Activated naive CD8-positive, alpha-beta T cell treated with anti-CD3 and anti-CD28 coated beads, Interleukin-2, amount 50 U/mL, for 24 hours (primary cell): ENCODE data around the gene ANKRD29.

Experiments
- ATAC-seq: fragments of 150-1000 bp; cut with Tn5 transposase; one replicate; pipeline ENCODE4 v1.10.0; 2021
- DNase-seq: peaks from one replicate; pipeline ENCODE4 v3.0.0; 2021
- H3K27ac Mint-ChIP-seq: one replicate; pipeline ENCODE4 v1.8.0; 2021; ENCODE audit warnings: mild to moderate bottlenecking, mixed read lengths
- H3K27me3 Mint-ChIP-seq: one replicate; pipeline ENCODE4 v1.8.0; 2021; ENCODE audit warnings: mixed read lengths
- H3K36me3 Mint-ChIP-seq: one replicate; pipeline ENCODE4 v1.8.0; 2021; ENCODE audit warnings: low read depth, mixed read lengths
- H3K4me1 Mint-ChIP-seq: one replicate; pipeline ENCODE4 v1.8.0; 2021; ENCODE audit warnings: mixed read lengths
- H3K4me3 Mint-ChIP-seq: one replicate; pipeline ENCODE4 v1.8.0; 2021; ENCODE audit warnings: mild to moderate bottlenecking, moderate library complexity, mixed read lengths
- H3K9me3 Mint-ChIP-seq: one replicate; pipeline ENCODE4 v1.8.0; 2021; ENCODE audit warnings: mixed read lengths

The ANKRD29 gene

DNA sequence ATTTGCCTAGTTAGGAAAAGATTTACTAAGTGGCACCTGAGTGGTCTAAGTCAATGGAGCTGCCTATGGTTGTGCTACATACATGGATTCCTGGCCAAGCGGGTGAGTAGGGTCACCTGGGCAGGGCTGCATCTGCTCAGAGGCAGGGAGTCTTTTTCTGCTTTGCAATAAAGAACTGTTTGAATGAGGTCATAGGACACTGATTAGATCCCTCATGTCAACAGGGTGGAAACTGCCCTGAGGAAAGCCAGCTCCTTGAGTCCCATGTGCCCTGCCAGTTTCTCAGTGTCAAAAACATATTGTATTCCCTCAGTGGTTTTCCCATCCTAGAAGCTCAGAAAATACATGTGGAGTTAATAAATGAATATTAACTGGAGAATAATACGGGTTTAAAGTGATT, 31.1 kb upstream of the ANKRD29 start:
- DNase-seq (no peak), ATAC-seq (no peak)
- no peak overlapping the region for H3K4me3 Mint-ChIP-seq
- no peaks in the 10 kb centered on the region for H3K36me3 Mint-ChIP-seq
- peaks cover 7% of the 10 kb centered on the region for H3K4me1 Mint-ChIP-seq
- H3K27me3 Mint-ChIP-seq = peaks cover 14% of the 10 kb centered on the region
- no peak overlapping the region for H3K27ac Mint-ChIP-seq
- H3K9me3 Mint-ChIP-seq = no peaks in the 10 kb centered on the region

DNA sequence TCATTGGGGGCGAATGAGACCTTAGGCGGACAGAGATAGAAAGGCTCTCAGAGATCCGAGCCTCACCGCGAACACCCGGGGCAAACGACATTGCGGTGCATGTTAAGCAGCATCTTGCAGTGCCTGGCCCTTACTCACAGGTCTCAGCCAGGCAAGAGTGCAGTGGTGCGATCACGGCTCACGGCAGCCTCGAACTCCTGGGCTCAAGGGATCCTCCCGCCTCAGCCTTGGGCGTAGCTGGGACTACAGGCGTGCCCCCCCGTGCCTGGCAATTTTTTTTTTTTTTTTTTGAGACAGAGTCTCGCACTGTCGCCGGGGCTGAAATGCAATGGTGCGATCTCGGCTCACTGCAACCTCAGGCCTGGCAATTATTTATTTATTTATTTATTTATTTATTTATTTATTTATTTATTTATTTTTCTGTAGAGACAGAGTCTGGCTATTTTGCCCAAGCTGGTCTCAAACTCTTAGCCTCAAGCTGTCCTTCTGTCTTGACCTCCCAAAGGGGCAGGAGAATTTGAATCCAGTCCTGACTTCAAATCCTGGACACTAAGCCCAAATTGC, 27.9 kb upstream of the ANKRD29 start:
- no peaks in the 10 kb centered on the region for H3K36me3 Mint-ChIP-seq
- no peak for DNase-seq
- peaks cover 39% of the 10 kb centered on the region for H3K27me3 Mint-ChIP-seq
- H3K4me1 Mint-ChIP-seq = peaks cover 10% of the 10 kb centered on the region
- no peak for ATAC-seq
- peak overlapping the region; percentile 34 for H3K4me3 Mint-ChIP-seq
- H3K9me3 Mint-ChIP-seq = no peaks in the 10 kb centered on the region
- no peak overlapping the region for H3K27ac Mint-ChIP-seq

DNA sequence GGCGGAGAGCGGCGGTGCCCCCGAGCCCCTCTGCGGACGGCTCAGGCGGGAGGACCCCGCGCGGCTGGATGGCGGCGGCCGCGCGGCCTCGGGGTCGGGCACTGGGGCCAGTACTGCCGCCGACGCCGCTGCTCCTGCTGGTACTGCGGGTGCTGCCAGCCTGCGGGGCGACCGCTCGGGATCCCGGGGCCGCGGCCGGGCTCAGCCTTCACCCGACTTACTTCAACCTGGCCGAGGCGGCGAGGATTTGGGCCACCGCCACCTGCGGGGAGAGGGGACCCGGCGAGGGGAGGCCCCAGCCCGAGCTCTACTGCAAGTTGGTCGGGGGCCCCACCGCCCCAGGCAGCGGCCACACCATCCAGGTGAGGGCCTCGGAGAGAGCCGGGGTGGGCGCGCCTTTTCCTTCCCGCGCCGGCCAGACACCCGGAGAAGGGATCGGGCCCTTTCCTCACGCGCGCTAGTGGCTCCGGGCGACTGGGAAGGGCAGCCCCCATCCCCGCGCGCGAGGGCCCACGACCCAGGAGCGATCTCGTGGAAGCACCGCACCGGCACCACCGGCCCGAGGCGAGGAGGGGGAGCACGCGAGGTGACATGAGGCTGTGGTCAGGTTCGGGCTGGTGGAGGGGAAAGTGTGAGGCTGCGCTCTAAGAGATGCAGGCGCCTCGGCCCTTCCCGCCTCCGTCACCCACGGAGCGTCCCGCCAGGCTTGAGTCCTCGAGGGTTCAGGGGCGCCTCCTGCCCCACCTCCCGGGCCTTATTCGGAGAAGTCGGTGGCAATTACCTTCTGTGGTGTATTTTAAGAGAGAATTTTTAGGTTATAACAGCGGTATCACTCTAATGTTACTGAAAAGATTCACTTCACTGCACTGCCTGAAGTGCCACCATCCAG, 27.1 kb upstream of the ANKRD29 start:
- no peaks in the 10 kb centered on the region for H3K36me3 Mint-ChIP-seq
- H3K27me3 Mint-ChIP-seq = peaks cover 39% of the 10 kb centered on the region
- H3K4me3 Mint-ChIP-seq = peak overlapping the region; percentile 34

DNA sequence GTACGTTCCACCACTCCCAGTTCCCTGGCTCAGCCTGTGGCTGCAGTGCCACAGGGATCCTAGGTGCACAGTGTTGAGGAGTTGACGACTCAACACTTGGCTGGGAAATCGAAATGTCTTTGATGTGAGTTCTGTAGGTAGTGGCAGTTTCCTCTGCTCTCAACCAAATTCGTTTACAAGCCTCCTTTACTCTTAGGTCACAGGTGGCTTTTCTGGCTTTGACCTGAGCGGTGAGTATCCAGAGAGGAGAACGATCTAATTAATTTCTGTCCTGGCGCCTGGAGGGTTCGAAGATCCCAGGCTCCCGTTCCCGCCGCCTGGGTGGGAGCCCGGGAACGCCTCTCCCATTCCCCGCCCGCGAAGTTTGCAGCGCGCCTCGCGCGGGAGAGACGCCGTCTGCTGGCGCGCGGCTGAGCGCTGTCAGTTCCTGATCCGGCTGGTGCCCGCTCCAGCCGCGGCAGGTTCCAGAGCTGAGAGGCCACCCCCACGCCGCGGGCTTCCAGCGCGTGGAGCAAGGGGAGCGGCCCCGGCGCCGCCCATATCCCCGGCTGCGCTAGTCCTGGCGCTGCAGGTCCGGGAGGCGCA, 26.4 kb upstream of the ANKRD29 start, which contains the start of gene LAMA3:
TSS of gene LAMA3 (plus strand) at position 423 of the 585 bp plus-strand sequence. CDS start 231 bp downstream, outside the sequence.
- H3K27me3 Mint-ChIP-seq = peaks cover 43% of the 10 kb centered on the region

More for the DNA sequence above, 27.1 kb upstream of the ANKRD29 start:
- ATAC-seq (peak; percentile 68), DNase-seq (peak; percentile 10)
- peaks cover 10% of the 10 kb centered on the region for H3K4me1 Mint-ChIP-seq
- no peak overlapping the region for H3K27ac Mint-ChIP-seq
- H3K9me3 Mint-ChIP-seq = no peaks in the 10 kb centered on the region

DNA sequence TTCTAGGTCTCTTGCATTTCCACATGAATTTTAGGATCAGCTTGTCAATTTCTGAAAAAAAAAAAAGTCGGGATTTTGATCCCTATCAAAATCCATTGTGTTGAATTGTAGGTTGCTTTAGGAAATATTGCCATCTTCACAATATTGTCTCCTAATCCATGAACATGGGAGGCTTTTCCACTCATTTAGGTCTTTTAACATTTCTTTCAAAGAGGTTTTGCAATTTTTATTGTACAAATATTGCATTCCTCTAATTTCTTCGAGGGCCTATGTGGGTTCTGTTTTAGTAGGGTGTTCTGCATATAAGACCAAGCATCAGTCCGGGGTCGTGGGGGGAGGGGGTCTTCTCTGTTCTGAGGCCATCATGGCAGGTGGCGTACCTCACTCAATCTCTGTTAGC, 25.8 kb upstream of the ANKRD29 start:
- Mint-ChIP-seq H3K36me3 (no peaks in the 10 kb centered on the region), H3K27me3 (peaks cover 43% of the 10 kb centered on the region), H3K9me3 (no peaks in the 10 kb centered on the region), H3K27ac (no peak overlapping the region), H3K4me3 (peak overlapping the region; percentile 59), H3K4me1 (peaks cover 10% of the 10 kb centered on the region)
- no peak for DNase-seq
- ATAC-seq = no peak

More for the DNA sequence above, 26.4 kb upstream of the ANKRD29 start, which contains the start of gene LAMA3:
- H3K4me1 Mint-ChIP-seq = peaks cover 10% of the 10 kb centered on the region
- no peaks in the 10 kb centered on the region for H3K9me3 Mint-ChIP-seq
- no peaks in the 10 kb centered on the region for H3K36me3 Mint-ChIP-seq
- DNase-seq = peak; percentile 28
- no peak within 1 kb of the TSS for H3K27ac Mint-ChIP-seq
- peak within 1 kb of the TSS; percentile 59 for H3K4me3 Mint-ChIP-seq
- peak; percentile 48 for ATAC-seq

DNA sequence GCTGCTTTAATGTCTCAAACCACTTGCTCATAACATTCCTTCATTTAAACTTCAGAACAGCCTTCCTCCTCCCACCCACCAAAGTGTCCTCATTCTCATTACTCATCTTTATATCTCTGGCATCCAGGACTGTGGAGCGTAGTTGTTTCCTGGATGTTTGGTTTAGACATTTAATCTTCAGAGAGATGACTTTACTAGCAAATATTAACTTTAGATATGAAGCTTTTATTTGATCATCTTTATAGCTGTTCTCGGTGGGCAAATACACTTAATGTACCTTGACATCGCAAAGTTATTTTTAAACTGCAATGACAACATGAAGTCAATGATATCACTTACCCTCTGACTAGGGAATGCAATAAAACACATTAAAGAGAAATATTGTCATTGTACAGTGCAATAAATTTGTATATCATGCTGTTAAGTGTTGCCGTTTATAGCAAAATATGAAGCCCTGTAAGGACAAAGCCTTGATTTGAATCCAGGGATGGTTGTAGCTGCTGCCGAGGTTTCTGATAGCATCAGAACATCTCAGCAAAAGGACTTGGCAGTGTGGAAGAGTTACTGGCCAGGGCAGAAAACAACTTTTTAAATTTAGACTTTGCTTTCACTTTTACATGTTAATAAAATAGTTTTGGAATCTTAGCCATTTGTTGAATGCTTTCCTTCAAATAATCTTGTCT, 21.9 kb upstream of the ANKRD29 start:
- Mint-ChIP-seq H3K27me3 (peaks cover 40% of the 10 kb centered on the region), H3K4me3 (no peak overlapping the region), H3K4me1 (peaks cover 6% of the 10 kb centered on the region), H3K27ac (no peak overlapping the region), H3K9me3 (no peaks in the 10 kb centered on the region), H3K36me3 (no peaks in the 10 kb centered on the region)
- no peak for DNase-seq
- ATAC-seq = no peak

DNA sequence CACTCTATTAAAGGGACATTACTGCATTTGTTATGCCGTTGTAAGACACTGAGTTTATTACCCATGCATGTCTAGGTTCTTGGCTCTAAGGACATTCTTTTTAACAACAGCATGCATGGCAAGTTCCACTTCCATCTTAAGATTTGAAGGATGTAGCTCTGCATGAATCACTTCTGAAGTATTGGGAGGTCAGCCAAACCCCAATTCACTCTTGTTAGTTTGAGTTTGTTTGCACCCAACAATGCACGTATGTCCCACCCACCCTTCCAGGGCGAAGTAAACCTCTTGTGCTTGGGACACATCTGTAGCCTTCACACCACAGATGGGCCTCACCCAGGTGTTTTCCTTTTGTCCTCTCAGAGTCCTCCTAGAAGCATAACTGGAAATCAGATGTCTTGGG, 21.0 kb upstream of the ANKRD29 start:
- Mint-ChIP-seq H3K36me3 (no peaks in the 10 kb centered on the region), H3K9me3 (no peaks in the 10 kb centered on the region), H3K27ac (no peak overlapping the region), H3K27me3 (peaks cover 41% of the 10 kb centered on the region), H3K4me3 (no peak overlapping the region), H3K4me1 (peaks cover 1% of the 10 kb centered on the region)
- ATAC-seq (no peak), DNase-seq (no peak)

DNA sequence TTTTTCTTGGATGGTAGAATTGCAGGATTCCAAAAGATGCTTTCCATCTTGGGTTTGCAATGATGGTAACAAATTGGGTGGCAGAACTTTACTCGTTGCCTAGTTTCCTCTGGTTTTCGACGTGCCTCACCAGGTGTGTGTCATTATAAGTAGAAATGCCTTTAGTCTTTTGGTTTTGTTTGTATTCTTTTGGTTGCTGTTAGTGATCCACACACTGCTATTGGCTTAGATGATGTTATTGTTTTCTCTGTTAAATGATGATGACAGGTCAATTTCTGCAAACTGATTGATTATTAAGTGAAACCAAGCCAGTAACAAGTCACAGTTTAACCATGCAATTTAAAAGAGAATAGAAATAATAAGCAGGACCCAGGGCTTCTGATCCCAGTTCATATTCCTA, 20.4 kb upstream of the ANKRD29 start:
- no peaks in the 10 kb centered on the region for H3K36me3 Mint-ChIP-seq
- no peaks in the 10 kb centered on the region for H3K4me1 Mint-ChIP-seq
- peaks cover 39% of the 10 kb centered on the region for H3K27me3 Mint-ChIP-seq
- H3K9me3 Mint-ChIP-seq = no peaks in the 10 kb centered on the region
- ATAC-seq = no peak
- DNase-seq = no peak
- no peak overlapping the region for H3K4me3 Mint-ChIP-seq
- H3K27ac Mint-ChIP-seq = no peak overlapping the region

DNA sequence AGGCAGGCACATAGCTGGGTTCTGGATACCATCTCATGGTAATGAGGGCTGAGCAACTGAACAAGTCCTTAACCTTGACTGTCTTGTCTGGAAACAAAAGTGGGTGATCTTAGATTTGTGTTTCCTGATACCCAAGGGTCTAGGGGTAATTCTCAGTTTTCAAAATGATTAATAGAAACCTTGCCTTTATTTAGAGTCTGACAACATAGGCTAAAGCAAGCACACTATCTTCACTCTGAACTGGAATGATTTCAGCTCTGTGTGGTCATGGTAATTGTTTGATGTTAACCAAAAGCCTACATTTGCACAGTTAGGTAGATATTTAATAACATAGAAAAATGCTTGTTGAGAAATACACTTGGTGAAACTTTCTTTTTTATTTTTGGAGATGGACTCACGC, 19.8 kb upstream of the ANKRD29 start:
- no peak for DNase-seq
- no peaks in the 10 kb centered on the region for H3K36me3 Mint-ChIP-seq
- peaks cover 33% of the 10 kb centered on the region for H3K27me3 Mint-ChIP-seq
- H3K4me1 Mint-ChIP-seq = no peaks in the 10 kb centered on the region
- no peak overlapping the region for H3K27ac Mint-ChIP-seq
- no peak for ATAC-seq
- no peak overlapping the region for H3K4me3 Mint-ChIP-seq
- H3K9me3 Mint-ChIP-seq = no peaks in the 10 kb centered on the region

DNA sequence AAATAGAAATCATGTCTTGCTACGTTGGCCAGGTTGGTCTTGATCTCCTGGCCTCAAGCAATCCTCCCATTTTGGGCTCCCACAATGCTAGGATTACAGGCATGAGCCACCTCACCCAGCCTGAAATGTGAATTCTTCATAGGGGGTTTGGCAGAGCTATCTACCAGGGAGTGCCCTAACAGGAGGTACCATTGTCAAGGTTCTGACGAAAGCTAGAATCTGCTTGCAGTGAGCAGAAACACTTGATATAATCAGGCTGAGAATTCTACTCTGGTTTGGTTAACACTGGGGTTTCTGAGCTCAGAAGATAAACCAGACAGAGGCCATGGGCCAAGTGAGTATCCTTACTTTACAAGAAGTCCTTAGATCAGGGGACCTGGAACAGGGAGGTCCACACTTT, 19.3 kb upstream of the ANKRD29 start:
- H3K36me3 Mint-ChIP-seq = no peaks in the 10 kb centered on the region
- DNase-seq = no peak
- no peak overlapping the region for H3K27ac Mint-ChIP-seq
- ATAC-seq = no peak
- no peaks in the 10 kb centered on the region for H3K4me1 Mint-ChIP-seq
- H3K27me3 Mint-ChIP-seq = peaks cover 31% of the 10 kb centered on the region
- H3K4me3 Mint-ChIP-seq = no peak overlapping the region
- H3K9me3 Mint-ChIP-seq = no peaks in the 10 kb centered on the region

DNA sequence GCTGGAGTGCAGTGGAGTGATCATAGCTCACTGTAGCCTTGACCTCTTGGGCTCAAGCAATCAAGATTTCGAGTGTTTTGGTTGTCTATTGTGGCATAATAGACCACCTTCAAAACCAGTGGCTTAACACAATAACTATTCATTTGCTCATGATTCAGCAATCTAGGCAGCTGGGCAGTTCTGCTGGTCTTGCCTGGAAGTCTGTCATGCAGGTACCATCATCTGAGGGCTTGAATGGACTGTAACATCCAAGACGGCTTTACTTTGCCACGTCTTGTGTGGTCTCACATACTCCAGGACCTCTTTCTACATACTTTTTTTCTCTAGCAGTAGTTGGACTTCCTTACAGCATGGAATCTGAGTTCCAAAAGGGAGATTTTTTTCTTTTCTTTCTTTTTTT, 13.2 kb upstream of the ANKRD29 start:
- DNase-seq = no peak
- Mint-ChIP-seq H3K27ac (no peak overlapping the region), H3K27me3 (peaks cover 21% of the 10 kb centered on the region), H3K4me3 (no peak overlapping the region), H3K4me1 (peaks cover 10% of the 10 kb centered on the region), H3K36me3 (no peaks in the 10 kb centered on the region), H3K9me3 (no peaks in the 10 kb centered on the region)
- no peak for ATAC-seq

DNA sequence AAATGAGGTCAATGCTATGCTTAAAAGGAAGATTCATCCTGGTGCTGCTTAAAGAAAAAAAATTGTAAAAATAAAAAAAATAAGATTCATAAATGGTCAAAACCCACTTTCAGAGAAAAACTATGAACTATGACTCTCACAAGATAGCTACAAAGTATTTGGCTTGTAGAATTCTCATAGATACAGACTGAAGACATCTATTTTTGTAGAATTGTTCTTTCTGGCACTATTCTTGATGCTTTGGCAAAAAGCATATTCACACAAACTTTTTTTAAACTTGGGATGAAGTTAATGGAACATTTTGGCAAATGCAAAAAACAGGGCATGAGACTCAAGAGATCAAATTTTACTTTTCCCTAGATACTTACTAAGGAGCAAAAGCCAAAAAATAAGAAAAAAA, 12.5 kb upstream of the ANKRD29 start:
- H3K27ac Mint-ChIP-seq = no peak overlapping the region
- ATAC-seq (no peak), DNase-seq (no peak)
- no peaks in the 10 kb centered on the region for H3K9me3 Mint-ChIP-seq
- peaks cover 18% of the 10 kb centered on the region for H3K27me3 Mint-ChIP-seq
- no peak overlapping the region for H3K4me3 Mint-ChIP-seq
- H3K36me3 Mint-ChIP-seq = no peaks in the 10 kb centered on the region
- peaks cover 10% of the 10 kb centered on the region for H3K4me1 Mint-ChIP-seq

DNA sequence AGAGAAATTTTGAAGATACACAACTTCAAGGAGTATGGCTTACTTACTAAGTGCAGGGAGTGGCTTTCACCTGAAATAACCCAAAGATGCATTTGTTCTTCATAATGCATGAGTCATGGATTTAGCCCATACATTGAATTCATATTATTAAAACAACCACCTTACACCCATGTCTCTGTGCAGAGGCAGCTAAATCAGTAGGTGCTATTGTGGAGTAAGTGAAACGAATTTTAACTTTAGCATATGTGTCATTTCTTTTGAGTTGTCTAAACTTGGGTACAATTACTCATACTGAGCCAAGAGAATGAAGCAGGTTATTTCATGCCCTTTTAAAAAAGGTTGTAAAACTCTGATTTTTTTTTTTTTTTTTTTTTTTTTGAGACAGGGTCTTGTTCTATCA, 11.0 kb upstream of the ANKRD29 start:
- Mint-ChIP-seq H3K36me3 (no peaks in the 10 kb centered on the region), H3K27me3 (peaks cover 11% of the 10 kb centered on the region), H3K27ac (no peak overlapping the region), H3K9me3 (no peaks in the 10 kb centered on the region), H3K4me1 (peaks cover 10% of the 10 kb centered on the region), H3K4me3 (no peak overlapping the region)
- ATAC-seq (peak; percentile 95), DNase-seq (no peak)

DNA sequence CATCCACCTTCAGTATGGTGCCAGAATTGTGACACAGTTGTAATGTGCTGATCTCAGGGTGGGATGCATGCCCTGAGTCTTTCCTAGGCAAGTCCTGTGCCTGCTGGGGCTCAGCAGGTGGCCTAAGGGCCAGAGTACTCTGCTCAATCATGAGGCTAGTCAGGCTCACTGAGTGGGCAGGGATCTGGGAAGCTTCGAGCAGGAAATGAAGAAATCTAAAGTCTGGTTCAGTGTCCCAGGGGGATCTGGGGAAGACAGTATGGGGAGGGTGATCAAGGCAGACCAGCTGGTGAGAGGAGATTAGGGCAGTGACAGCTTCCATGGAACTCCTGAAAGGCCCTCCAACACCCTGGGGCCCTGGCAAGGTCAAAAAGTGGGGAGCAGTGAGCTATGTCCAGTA, 8.9 kb upstream of the ANKRD29 start:
- no peaks in the 10 kb centered on the region for H3K36me3 Mint-ChIP-seq
- DNase-seq (no peak), ATAC-seq (no peak)
- H3K27me3 Mint-ChIP-seq = peaks cover 6% of the 10 kb centered on the region
- H3K4me3 Mint-ChIP-seq = no peak overlapping the region
- H3K27ac Mint-ChIP-seq = no peak overlapping the region
- H3K9me3 Mint-ChIP-seq = no peaks in the 10 kb centered on the region
- peaks cover 10% of the 10 kb centered on the region for H3K4me1 Mint-ChIP-seq
